GM12864 (cell line): ENCODE measurements around the gene USP17L17.
"Not testable (repeated sequence)": the region's sequence is repeated elsewhere in the genome, so short reads cannot be mapped to it uniquely, and the experiment has no call there.

Source experiments
- DNase-seq: peaks from one replicate; pipeline ENCODE4 v3.0.0-alpha.2; 2011; ENCODE audit warnings: low read depth
- H3K4me3 ChIP-seq: 2 replicates; pipeline ENCODE4 v1.5.1; 2011; ENCODE audit warnings: mild to moderate bottlenecking, low read depth, low read length, control low read depth

Gene USP17L17, protein sequence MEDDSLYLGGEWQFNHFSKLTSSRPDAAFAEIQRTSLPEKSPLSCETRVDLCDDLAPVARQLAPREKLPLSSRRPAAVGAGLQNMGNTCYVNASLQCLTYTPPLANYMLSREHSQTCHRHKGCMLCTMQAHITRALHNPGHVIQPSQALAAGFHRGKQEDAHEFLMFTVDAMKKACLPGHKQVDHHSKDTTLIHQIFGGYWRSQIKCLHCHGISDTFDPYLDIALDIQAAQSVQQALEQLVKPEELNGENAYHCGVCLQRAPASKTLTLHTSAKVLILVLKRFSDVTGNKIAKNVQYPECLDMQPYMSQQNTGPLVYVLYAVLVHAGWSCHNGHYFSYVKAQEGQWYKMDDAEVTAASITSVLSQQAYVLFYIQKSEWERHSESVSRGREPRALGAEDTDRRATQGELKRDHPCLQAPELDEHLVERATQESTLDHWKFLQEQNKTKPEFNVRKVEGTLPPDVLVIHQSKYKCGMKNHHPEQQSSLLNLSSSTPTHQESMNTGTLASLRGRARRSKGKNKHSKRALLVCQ

DNA sequence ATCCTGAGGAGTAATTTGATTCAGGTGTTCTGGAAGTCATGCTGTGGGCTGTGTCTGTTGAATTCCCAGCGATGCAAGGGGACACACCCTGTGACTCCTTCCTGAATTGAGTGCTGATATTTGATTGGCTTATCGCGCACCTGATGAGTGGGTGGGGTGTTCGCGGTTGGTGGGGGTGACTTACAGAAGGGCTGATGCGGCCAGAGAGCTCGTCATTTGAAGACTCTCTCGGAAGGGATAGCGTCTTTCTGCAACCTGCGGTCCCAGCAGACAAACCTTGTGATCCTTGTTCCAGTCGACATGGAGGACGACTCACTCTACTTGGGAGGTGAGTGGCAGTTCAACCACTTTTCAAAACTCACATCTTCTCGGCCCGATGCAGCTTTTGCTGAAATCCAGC, at the start of gene USP17L17:
Gene USP17L17 (plus strand): TSS at position 301 of the 400 bp plus-strand sequence. CDS start 0 bp downstream, at position 301.
- H3K4me3 ChIP-seq, DNase-seq: not testable (repeated sequence)

DNA sequence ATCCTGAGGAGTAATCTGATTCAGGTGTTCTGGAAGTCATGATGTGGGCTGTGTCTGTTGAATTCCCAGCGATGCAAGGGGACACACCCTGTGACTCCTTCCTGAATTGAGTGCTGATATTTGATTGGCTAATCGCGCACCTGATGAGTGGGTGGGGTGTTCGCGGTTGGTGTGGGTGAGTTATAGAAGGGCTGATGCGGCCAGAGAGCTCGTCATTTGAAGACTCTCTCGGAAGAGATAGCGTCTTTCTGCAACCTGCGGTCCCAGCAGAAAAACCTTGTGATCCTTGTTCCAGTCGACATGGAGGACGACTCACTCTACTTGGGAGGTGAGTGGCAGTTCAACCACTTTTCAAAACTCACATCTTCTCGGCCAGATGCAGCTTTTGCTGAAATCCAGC, 33.3 kb upstream of the USP17L17 start, which contains the start of gene USP17L10:
Gene USP17L10 (plus strand): TSS at position 301 of the 400 bp plus-strand sequence. CDS start 0 bp downstream, at position 301.
- H3K4me3 ChIP-seq, DNase-seq: not testable (repeated sequence)

GRCh38 chr4:9214701-9215100, 29.0 kb upstream of the USP17L17 start:
- DNase-seq, H3K4me3 ChIP-seq: not testable (repeated sequence)

DNA sequence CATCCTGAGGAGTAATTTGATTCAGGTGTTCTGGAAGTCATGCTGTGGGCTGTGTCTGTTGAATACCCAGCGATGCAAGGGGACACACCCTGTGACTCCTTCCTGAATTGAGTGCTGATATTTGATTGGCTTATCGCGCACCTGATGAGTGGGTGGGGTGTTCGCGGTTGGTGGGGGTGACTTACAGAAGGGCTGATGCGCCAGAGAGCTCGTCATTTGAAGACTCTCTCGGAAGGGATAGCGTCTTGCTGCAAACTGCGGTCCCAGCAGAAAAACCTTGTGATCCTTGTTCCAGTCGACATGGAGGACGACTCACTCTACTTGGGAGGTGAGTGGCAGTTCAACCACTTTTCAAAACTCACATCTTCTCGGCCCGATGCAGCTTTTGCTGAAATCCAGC, 28.6 kb upstream of the USP17L17 start, which contains the start of gene USP17L11:
Gene USP17L11 (plus strand): TSS at position 301 of the 400 bp plus-strand sequence. CDS start 0 bp downstream, at position 301.
- DNase-seq, H3K4me3 ChIP-seq: not testable (repeated sequence)

- not testable (repeated sequence) for H3K4me3 ChIP-seq, DNase-seq
Observed at GRCh38 chr4:9219852-9220251, 23.8 kb upstream of the USP17L17 start, which contains the start of gene USP17L12. TSS of gene USP17L12 (plus strand) at chr4:9220152. CDS start at chr4:9220152, 0 bp downstream.

DNA sequence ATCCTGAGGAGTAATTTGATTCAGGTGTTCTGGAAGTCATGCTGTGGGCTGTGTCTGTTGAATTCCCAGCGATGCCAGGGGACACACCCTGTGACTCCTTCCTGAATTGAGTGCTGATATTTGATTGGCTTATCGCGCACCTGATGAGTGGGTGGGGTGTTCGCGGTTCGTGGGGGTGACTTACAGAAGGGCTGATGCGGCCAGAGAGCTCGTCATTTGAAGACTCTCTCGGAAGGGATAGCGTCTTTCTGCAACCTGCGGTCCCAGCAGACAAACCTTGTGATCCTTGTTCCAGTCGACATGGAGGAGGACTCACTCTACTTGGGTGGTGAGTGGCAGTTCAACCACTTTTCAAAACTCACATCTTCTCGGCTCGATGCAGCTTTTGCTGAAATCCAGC, 19.1 kb upstream of the USP17L17 start, which contains the start of gene USP17L13:
Gene USP17L13 (plus strand): TSS at position 301 of the 400 bp plus-strand sequence. CDS start 0 bp downstream, at position 301.
- DNase-seq, H3K4me3 ChIP-seq: not testable (repeated sequence)

DNA sequence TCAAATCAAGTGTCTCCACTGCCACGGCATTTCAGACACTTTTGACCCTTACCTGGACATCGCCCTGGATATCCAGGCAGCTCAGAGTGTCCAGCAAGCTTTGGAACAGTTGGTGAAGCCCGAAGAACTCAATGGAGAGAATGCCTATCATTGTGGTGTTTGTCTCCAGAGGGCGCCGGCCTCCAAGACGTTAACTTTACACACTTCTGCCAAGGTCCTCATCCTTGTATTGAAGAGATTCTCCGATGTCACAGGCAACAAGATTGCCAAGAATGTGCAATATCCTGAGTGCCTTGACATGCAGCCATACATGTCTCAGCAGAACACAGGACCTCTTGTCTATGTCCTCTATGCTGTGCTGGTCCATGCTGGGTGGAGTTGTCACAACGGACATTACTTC, 13.4 kb upstream of the USP17L17 start:
- DNase-seq = not testable (repeated sequence)

DNA sequence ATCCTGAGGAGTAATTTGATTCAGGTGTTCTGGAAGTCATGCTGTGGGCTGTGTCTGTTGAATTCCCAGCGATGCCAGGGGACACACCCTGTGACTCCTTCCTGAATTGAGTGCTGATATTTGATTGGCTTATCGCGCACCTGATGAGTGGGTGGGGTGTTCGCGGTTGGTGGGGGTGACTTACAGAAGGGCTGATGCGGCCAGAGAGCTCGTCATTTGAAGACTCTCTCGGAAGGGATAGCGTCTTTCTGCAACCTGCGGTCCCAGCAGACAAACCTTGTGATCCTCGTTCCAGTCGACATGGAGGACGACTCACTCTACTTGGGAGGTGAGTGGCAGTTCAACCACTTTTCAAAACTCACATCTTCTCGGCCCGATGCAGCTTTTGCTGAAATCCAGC, 9.6 kb upstream of the USP17L17 start, which contains the start of gene USP17L15:
Gene USP17L15 (plus strand): TSS at position 301 of the 400 bp plus-strand sequence. CDS start 0 bp downstream, at position 301.
- H3K4me3 ChIP-seq, DNase-seq: not testable (repeated sequence)

More for the DNA sequence above, 13.4 kb upstream of the USP17L17 start:
- not testable (repeated sequence) for H3K4me3 ChIP-seq

- H3K4me3 ChIP-seq, DNase-seq: not testable (repeated sequence)
Observed at GRCh38 chr4:9238461-9238860, 5.2 kb upstream of the USP17L17 start.

- DNase-seq, H3K4me3 ChIP-seq: not testable (repeated sequence)
Observed at GRCh38 chr4:9247953-9248680, 4.4 kb downstream of the USP17L17 start, which contains the start of gene USP17L18. TSS of gene USP17L18 (plus strand) at chr4:9248630. CDS start at chr4:9248630, 0 bp downstream.

DNA sequence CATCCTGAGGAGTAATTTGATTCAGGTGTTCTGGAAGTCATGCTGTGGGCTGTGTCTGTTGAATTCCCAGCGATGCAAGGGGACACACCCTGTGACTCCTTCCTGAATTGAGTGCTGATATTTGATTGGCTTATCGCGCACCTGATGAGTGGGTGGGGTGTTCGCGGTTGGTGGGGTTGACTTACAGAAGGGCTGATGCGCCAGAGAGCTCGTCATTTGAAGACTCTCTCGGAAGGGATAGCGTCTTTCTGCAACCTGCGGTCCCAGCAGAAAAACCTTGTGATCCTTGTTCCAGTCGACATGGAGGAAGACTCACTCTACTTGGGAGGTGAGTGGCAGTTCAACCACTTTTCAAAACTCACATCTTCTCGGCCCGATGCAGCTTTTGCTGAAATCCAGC, 9.4 kb downstream of the USP17L17 start, which contains the start of gene USP17L19:
Gene USP17L19 (plus strand): TSS at position 301 of the 400 bp plus-strand sequence. CDS start 0 bp downstream, at position 301.
- H3K4me3 ChIP-seq, DNase-seq: not testable (repeated sequence)

GRCh38 chr4:9257824-9258223, 14.1 kb downstream of the USP17L17 start, which contains the start of gene USP17L20:
TSS of gene USP17L20 (plus strand) at chr4:9258124. CDS start at chr4:9258124, 0 bp downstream.
- not testable (repeated sequence) for DNase-seq, H3K4me3 ChIP-seq

- H3K4me3 ChIP-seq, DNase-seq: not testable (repeated sequence)
Observed at GRCh38 chr4:9262572-9262971, 18.9 kb downstream of the USP17L17 start, which contains the start of gene USP17L21. TSS of gene USP17L21 (plus strand) at chr4:9262872. CDS start at chr4:9262872, 0 bp downstream.

GRCh38 chr4:9267319-9267718, 23.6 kb downstream of the USP17L17 start, which contains the start of gene USP17L22:
TSS of gene USP17L22 (plus strand) at chr4:9267619. CDS start at chr4:9267619, 0 bp downstream.
- not testable (repeated sequence) for DNase-seq, H3K4me3 ChIP-seq

GRCh38 chr4:9271719-9272118, 28.0 kb downstream of the USP17L17 start:
- H3K4me3 ChIP-seq, DNase-seq: not testable (repeated sequence)
